Measurements from ENCODE around the gene HYDIN. TPM values are rescaled to one million over a fixed set of nuclear protein-coding genes. Genes with fewer than 3 reads are reported as not detected.
A peak's percentile ranks its signal among the peaks of the same experiment; 100 is the strongest.

HYDIN gene
- total RNA-seq, result not detected in 2 replicates

GRCh38 chr16:71230122-71230845 is at the start of gene HYDIN:
HYDIN (minus strand) TSS chr16:71230722; CDS start chr16:71186895, 43,827 bp downstream.
- DNase-seq (ENCODE audit: low read depth in 2 of 2), result peak in 1 of 2 donors; percentile 48

GRCh38 chr16:71276589-71277334 is 46.2 kb upstream of the HYDIN start:
- DNase-seq (ENCODE audit: low read depth in 2 of 2), result no peak

- DNase-seq (ENCODE audit: low read depth in 2 of 2), result no peak
Measured at GRCh38 chr16:71273384-71273783, 42.9 kb upstream of the HYDIN start.

GRCh38 chr16:71264299-71264698 is 33.8 kb upstream of the HYDIN start:
- no peak for DNase-seq (ENCODE audit: low read depth in 2 of 2)

- no peak for DNase-seq (ENCODE audit: low read depth in 2 of 2)
Measured at GRCh38 chr16:71263582-71263981, 33.1 kb upstream of the HYDIN start.

- peak in 1 of 2 donors; percentile 62 for DNase-seq (ENCODE audit: low read depth in 2 of 2)
Measured at GRCh38 chr16:71262391-71262790, 31.9 kb upstream of the HYDIN start.

GRCh38 chr16:71260995-71261394 is 30.5 kb upstream of the HYDIN start:
- DNase-seq (ENCODE audit: low read depth in 2 of 2), result no peak

GRCh38 chr16:71259086-71259485 is 28.6 kb upstream of the HYDIN start:
- no peak for DNase-seq (ENCODE audit: low read depth in 2 of 2)

- no peak for DNase-seq (ENCODE audit: low read depth in 2 of 2)
Measured at GRCh38 chr16:71258372-71258771, 27.9 kb upstream of the HYDIN start.

- no peak for DNase-seq (ENCODE audit: low read depth in 2 of 2)
Measured at GRCh38 chr16:71257768-71258167, 27.2 kb upstream of the HYDIN start.

GRCh38 chr16:71255721-71256120 is 25.2 kb upstream of the HYDIN start:
- no peak for DNase-seq (ENCODE audit: low read depth in 2 of 2)

GRCh38 chr16:71254832-71255525 is 24.5 kb upstream of the HYDIN start:
- no peak for DNase-seq (ENCODE audit: low read depth in 2 of 2)

GRCh38 chr16:71250461-71251235 is 20.1 kb upstream of the HYDIN start:
- no peak for DNase-seq (ENCODE audit: low read depth in 2 of 2)

- no peak for DNase-seq (ENCODE audit: low read depth in 2 of 2)
Measured at GRCh38 chr16:71249399-71249798, 18.9 kb upstream of the HYDIN start.

GRCh38 chr16:71247478-71247877 is 17.0 kb upstream of the HYDIN start:
- no peak for DNase-seq (ENCODE audit: low read depth in 2 of 2)

- no peak for DNase-seq (ENCODE audit: low read depth in 2 of 2)
Measured at GRCh38 chr16:71246309-71246708, 15.8 kb upstream of the HYDIN start.

- DNase-seq (ENCODE audit: low read depth in 2 of 2), result no peak
Measured at GRCh38 chr16:71244521-71244920, 14.0 kb upstream of the HYDIN start.

GRCh38 chr16:71242601-71243000 is 12.1 kb upstream of the HYDIN start:
- DNase-seq (ENCODE audit: low read depth in 2 of 2), result no peak

- DNase-seq (ENCODE audit: low read depth in 2 of 2), result no peak
Measured at GRCh38 chr16:71242036-71242435, 11.5 kb upstream of the HYDIN start.

GRCh38 chr16:71229344-71229743 is 1.2 kb downstream of the HYDIN start:
- no peak for DNase-seq (ENCODE audit: low read depth in 2 of 2)

Measured in dermis microvascular lymphatic vessel endothelial cell (primary cell).